ENCODE results near the gene TYW1B. TPM values are rescaled to one million over a fixed set of nuclear protein-coding genes. Genes with fewer than 3 reads are reported as not detected.

The TYW1B gene
- total and polyA plus RNA-seq, 8 donors, result 2.4 to 9.7 (median 5.6) TPM

Small RNA genes within 50 kb of the gene (microRNA-seq; reads per million reads assigned to microRNA genes)
- gene MIR4650-2, result 0 reads per million in 2 donors

Other genes with a start within 250 kb of the TYW1B start
- gene POM121, start 96.9 kb upstream of the TYW1B start, total RNA-seq, result 10 to 100 TPM; 28.8 to 36.4 TPM
- 10 to 100 TPM; 39.1 to 50.5 (median 44.3) TPM for gene POM121, start 96.9 kb upstream of the TYW1B start, polyA plus RNA-seq (ENCODE audit: insufficient read length in 6 of 6)
- under 1 TPM in 1 of 2 donors, not detected in 1; 0.26 TPM for gene TRIM74, start 141.3 kb upstream of the TYW1B start, total RNA-seq
- gene TRIM74, start 141.3 kb upstream of the TYW1B start, polyA plus RNA-seq (ENCODE audit: insufficient read length in 6 of 6), result 1 to 10 TPM; 1.4 to 2.8 (median 2.1) TPM
- gene SPDYE8, start 201.6 kb upstream of the TYW1B start, total RNA-seq, result not detected
- 1 to 10 TPM in 2 of 6 donors, under 1 TPM in 4; 0.67 to 1.2 (median 0.97) TPM for gene SPDYE8, start 201.6 kb upstream of the TYW1B start, polyA plus RNA-seq (ENCODE audit: insufficient read length in 6 of 6)
- not detected for gene SPDYE11, start 229.7 kb upstream of the TYW1B start, total RNA-seq
- gene SPDYE11, start 229.7 kb upstream of the TYW1B start, polyA plus RNA-seq (ENCODE audit: insufficient read length in 6 of 6), result 1 to 10 TPM in 4 of 6 donors, under 1 TPM in 2; 0.82 to 3.4 (median 1.2) TPM